Lower leg skin (tissue), 4 donors: ENCODE results near the gene PLP2. TPM values are rescaled to one million over a fixed set of nuclear protein-coding genes. Genes with fewer than 3 reads are reported as not detected.
A peak's percentile ranks its signal among the peaks of the same experiment; 100 is the strongest.

Source experiments
- DNase-seq, 2 donors: peaks; one replicate each; pipeline ENCODE4 v3.0.0-alpha.2; 2019; ENCODE audit warnings: low spot score in 2 of 2
- H3K4me3 ChIP-seq: fragments of 200-600 bp; sonication (generic); 2 replicates; pipeline ENCODE4 v1.5.1; 2017; ENCODE audit warnings: mild to moderate bottlenecking, low read depth; ENCODE audit not compliant: poor library complexity, severe bottlenecking
- CTCF ChIP-seq, 3 donors: fragments of 450-650 bp; IDR thresholded peaks; one replicate each; pipeline ENCODE4 v1.5.1; 2016; ENCODE audit warnings: antibody characterized with exemption in 3 of 3, mild to moderate bottlenecking in 3 of 3, moderate library complexity in 2 of 3
- POLR2A ChIP-seq, 2 donors: fragments of 450-650 bp; IDR thresholded peaks; one replicate each; pipeline ENCODE4 v1.6.1; 2016 to 2017; ENCODE audit warnings: antibody characterized with exemption in 2 of 2, mild to moderate bottlenecking in 1 of 2, moderate library complexity in 1 of 2
- WGBS, 2 donors: methylation state at CpG; one replicate each; pipeline ENCODE4 v1.1.5; 2018; 5-methylcytosine and 5-hydroxymethylcytosine counted together
- intact Hi-C: fragments of 100-400 bp; cut with DNase I; formaldehyde crosslinking; loops from one replicate; pipeline ENCODE4 v1.15.0; 2023; ENCODE audit warnings: low total_unique reads
- total RNA-seq, 4 donors: library from RNA; depleted of rRNA; stranded (reverse); fragments of >200 nt; gene quantifications; one replicate each; pipeline ENCODE4 v1.1.0, GENCODE V29; 2016

PLP2 gene
- total RNA-seq, 4 donors from 2014 or later, result 126 to 132 (median 130) TPM

GRCh38 chrX:49155243-49155899 is 16.3 kb upstream of the PLP2 start:
- no peak overlapping the region for H3K4me3 ChIP-seq
- no peak for TF ChIP-seq CTCF (IDR thresholded peaks at IDR 0.05)
- TF ChIP-seq POLR2A (IDR thresholded peaks at IDR 0.05), result no peak
- WGBS, 2 donors, result 2 to 43% methylated on average over 18 of the region's 18 CpGs
- intact Hi-C loops, result no loop called here
- DNase-seq, result peak in 1 of 2 donors; percentile 50

GRCh38 chrX:49155900-49156837 is 15.5 kb upstream of the PLP2 start:
- no peak for TF ChIP-seq CTCF (IDR thresholded peaks at IDR 0.05)
- no peak for TF ChIP-seq POLR2A (IDR thresholded peaks at IDR 0.05)
- intact Hi-C loops, result no loop called here
- DNase-seq, result peak; percentile 83 to 97
- WGBS, 2 donors, result 2 to 62% methylated on average over 22 to 63 of the region's 65 CpGs
- no peak overlapping the region for H3K4me3 ChIP-seq

- DNase-seq, result no peak
- H3K4me3 ChIP-seq, result no peak overlapping the region
- intact Hi-C loops, result no loop called here
- TF ChIP-seq CTCF (IDR thresholded peaks at IDR 0.05) (no peak), POLR2A (IDR thresholded peaks at IDR 0.05) (no peak)
- 84 to 86% methylated on average over 12 to 19 of the region's 25 CpGs for WGBS, 2 donors
These were observed 14.5 kb upstream of the PLP2 start for GRCh38 chrX:49157194-49157593.

GRCh38 chrX:49160908-49161307 is 10.8 kb upstream of the PLP2 start:
- no peak for DNase-seq
- 88 to 95% methylated on average over 2 of the region's 2 CpGs for WGBS, 2 donors
- TF ChIP-seq CTCF (IDR thresholded peaks at IDR 0.05) (no peak), POLR2A (IDR thresholded peaks at IDR 0.05) (no peak)

GRCh38 chrX:49161632-49162031 is 10.1 kb upstream of the PLP2 start:
- TF ChIP-seq POLR2A (IDR thresholded peaks at IDR 0.05), result no peak
- TF ChIP-seq CTCF (IDR thresholded peaks at IDR 0.05), result no peak
- WGBS, 2 donors, result 84 to 87% methylated on average over 3 to 5 of the region's 5 CpGs
- intact Hi-C loops, result no loop called here
- no peak for DNase-seq
- no peak overlapping the region for H3K4me3 ChIP-seq

More at GRCh38 chrX:49160908-49161307, 10.8 kb upstream of the PLP2 start:
- intact Hi-C loops, result no loop called here
- H3K4me3 ChIP-seq, result no peak overlapping the region
